Esophagus muscularis mucosa (tissue), 4 donors: Measurements from ENCODE around the gene CTNNA3. TPM values are rescaled to one million over a fixed set of nuclear protein-coding genes. Genes with fewer than 3 reads are reported as not detected.

Source experiments
- DNase-seq: peaks from one replicate; pipeline ENCODE4 v3.0.0-alpha.2; 2017; ENCODE audit errors: extremely low spot score
- H3K27ac ChIP-seq, 4 donors: fragments of 200-600 bp; sonication (generic); replicated peaks in 1 of 4; 1 replicate in 3 of 4; 2 replicates in 1 of 4; pipeline ENCODE4 v1.5.1; 2016 to 2019; ENCODE audit warnings: mild to moderate bottlenecking in 1 of 4
- H3K27me3 ChIP-seq, 4 donors: fragments of 200-600 bp; sonication (generic); one replicate each; pipeline versions ENCODE4 v1.5.1 to v1.6.0; 2016 to 2019
- H3K36me3 ChIP-seq, 4 donors: fragments of 200-600 bp; sonication (generic); one replicate each; pipeline ENCODE4 v1.5.1; 2016 to 2019
- H3K4me1 ChIP-seq, 4 donors: fragments of 200-600 bp; sonication (generic); one replicate each; pipeline ENCODE4 v1.5.1; 2016 to 2019
- H3K4me3 ChIP-seq, 4 donors: fragments of 200-600 bp; sonication (generic); 1 replicate in 2 of 4; 2 replicates in 2 of 4; pipeline ENCODE4 v1.5.1; 2016 to 2019; ENCODE audit warnings: mild to moderate bottlenecking in 4 of 4, moderate library complexity in 1 of 4
- H3K9me3 ChIP-seq, 4 donors: fragments of 200-600 bp; sonication (generic); 1 replicate in 3 of 4; 2 replicates in 1 of 4; pipeline ENCODE4 v1.5.1; 2016 to 2019
- EP300 ChIP-seq: sonication (generic); formaldehyde crosslinking; IDR thresholded peaks from one replicate; pipeline ENCODE4 v1.6.1; 2017; ENCODE audit warnings: antibody characterized with exemption
- POLR2A ChIP-seq: fragments of 450-650 bp; IDR thresholded peaks from one replicate; pipeline ENCODE4 v1.6.1; 2017; ENCODE audit warnings: antibody characterized with exemption, moderate library complexity, mild to moderate bottlenecking, low read depth
- POLR2AphosphoS5 ChIP-seq, 2 donors: sonication (generic); formaldehyde crosslinking; IDR thresholded peaks; one replicate each; pipeline ENCODE4 v1.6.1; 2017; ENCODE audit warnings: antibody characterized with exemption in 2 of 2
- WGBS: methylation state at CpG from one replicate; pipeline ENCODE4 v1.1.5; 2018; 5-methylcytosine and 5-hydroxymethylcytosine counted together
- intact Hi-C: fragments of 100-400 bp; cut with DNase I; formaldehyde crosslinking; loops from one replicate; pipeline ENCODE4 v1.15.1; 2023
- total RNA-seq, 4 donors: library from RNA; depleted of rRNA; stranded (reverse); fragments of >200 nt; gene quantifications; one replicate each; pipeline versions ENCODE4 v1.1.0 to v1.2.1, GENCODE V29; 2016
- TF ChIP-seq, protein P1 (sequence below), 3 experiments: fragments of 200-600 bp in 2 of 3; fragments of 450-650 bp in 1 of 3; sonication (generic) in 2 of 3; IDR thresholded peaks; one replicate each; pipeline ENCODE4 v1.5.1; 2017 to 2019; ENCODE audit warnings: antibody characterized with exemption in 3 of 3, mild to moderate bottlenecking in 2 of 3, moderate library complexity in 1 of 3

CTNNA3 gene
- total RNA-seq, 4 donors from 2014 or later: 5.1 to 27.8 (median 17.6) TPM

DNA sequence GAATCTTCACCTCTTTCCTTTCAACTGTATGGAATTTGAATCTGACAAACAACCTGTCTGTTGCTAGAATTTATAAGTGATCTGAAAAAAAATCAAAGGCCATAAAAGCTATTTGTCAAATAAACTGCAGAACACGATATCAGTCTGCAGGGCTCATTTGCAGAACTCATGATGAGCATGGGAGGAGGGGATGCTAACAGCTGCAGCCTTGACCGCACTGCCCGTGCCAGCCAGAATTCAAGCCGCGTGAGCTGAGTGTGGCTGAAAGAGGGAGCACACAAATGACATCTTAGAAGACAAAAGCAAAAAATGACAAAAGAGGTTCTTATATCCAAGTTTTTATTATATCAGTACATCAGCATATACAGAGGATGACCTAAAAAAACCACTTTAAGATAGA, 754.5 kb downstream of the CTNNA3 start:
- no peaks in the 10 kb centered on the region for H3K27me3 ChIP-seq
- no peak overlapping the region for H3K27ac ChIP-seq
- peaks cover 0 to 5% (median 0%) of the 10 kb centered on the region in 4 donors for H3K4me1 ChIP-seq
- DNase-seq: no peak
- H3K9me3 ChIP-seq: peaks cover 0 to 11% (median 0%) of the 10 kb centered on the region in 4 donors
- TF ChIP-seq EP300: no peak
- no peak for TF ChIP-seq POLR2A
- no peak for TF ChIP-seq POLR2AphosphoS5 (IDR thresholded peaks at IDR 0.05)
- H3K4me3 ChIP-seq: no peak overlapping the region
- H3K36me3 ChIP-seq: no peaks in the 10 kb centered on the region
- intact Hi-C loops: no loop called here
- WGBS: 30% methylated on average over 5 of the region's 5 CpGs

DNA sequence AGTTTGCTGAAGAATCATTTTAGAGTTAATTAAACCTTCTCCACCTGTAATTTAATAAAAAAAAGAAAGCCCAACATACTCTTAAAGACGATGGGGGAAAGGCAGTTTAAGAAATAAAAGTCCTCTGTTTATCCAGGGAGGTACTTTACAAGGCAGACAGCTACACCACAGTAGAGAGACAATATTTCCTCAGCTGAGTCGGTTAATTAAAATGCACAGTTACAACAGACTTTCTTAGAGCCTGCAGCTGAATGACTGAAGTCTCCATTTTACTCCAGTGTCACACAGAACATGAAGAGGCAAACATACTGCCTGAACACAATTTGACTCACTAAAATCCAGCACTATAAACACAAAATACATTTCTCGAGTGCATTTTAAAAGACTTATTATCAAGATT, 755.0 kb downstream of the CTNNA3 start:
- intact Hi-C loops: no loop called here
- TF ChIP-seq EP300: no peak
- no peak for TF ChIP-seq POLR2AphosphoS5 (IDR thresholded peaks at IDR 0.05)
- TF ChIP-seq, protein P1, sequence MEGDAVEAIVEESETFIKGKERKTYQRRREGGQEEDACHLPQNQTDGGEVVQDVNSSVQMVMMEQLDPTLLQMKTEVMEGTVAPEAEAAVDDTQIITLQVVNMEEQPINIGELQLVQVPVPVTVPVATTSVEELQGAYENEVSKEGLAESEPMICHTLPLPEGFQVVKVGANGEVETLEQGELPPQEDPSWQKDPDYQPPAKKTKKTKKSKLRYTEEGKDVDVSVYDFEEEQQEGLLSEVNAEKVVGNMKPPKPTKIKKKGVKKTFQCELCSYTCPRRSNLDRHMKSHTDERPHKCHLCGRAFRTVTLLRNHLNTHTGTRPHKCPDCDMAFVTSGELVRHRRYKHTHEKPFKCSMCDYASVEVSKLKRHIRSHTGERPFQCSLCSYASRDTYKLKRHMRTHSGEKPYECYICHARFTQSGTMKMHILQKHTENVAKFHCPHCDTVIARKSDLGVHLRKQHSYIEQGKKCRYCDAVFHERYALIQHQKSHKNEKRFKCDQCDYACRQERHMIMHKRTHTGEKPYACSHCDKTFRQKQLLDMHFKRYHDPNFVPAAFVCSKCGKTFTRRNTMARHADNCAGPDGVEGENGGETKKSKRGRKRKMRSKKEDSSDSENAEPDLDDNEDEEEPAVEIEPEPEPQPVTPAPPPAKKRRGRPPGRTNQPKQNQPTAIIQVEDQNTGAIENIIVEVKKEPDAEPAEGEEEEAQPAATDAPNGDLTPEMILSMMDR (IDR thresholded peaks at IDR 0.05): no peak
- TF ChIP-seq POLR2A: no peak
- Histone ChIP-seq H3K4me1 (peaks cover 0 to 5% (median 0%) of the 10 kb centered on the region in 4 donors), H3K27me3 (no peaks in the 10 kb centered on the region), H3K27ac (no peak overlapping the region), H3K4me3 (no peak overlapping the region), H3K9me3 (peaks cover 0 to 11% (median 0%) of the 10 kb centered on the region in 4 donors), H3K36me3 (no peaks in the 10 kb centered on the region)
- DNase-seq: no peak
- WGBS: 48% methylated on average over 3 of the region's 3 CpGs

DNA sequence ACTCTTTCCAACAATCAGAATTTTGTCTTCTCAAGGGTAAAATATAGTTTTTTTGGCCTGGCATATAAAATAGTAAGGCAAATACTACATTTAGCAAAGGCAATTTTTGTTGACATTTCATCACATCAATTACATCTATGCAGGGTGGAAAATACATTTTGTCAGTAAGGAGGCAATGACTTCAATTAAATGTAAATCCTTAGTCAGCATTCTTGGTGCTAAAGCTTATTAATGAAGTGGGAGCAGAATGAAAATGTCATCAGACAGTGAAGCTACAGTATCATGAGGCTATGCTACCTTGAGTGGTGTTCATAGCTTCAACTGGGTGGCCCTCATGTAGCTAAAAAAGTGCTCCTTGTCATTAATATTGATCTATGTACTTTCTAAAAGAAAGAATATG, 761.3 kb downstream of the CTNNA3 start:
- TF ChIP-seq, protein P1 (IDR thresholded peaks at IDR 0.05): no peak
- TF ChIP-seq POLR2AphosphoS5 (IDR thresholded peaks at IDR 0.05) (no peak), POLR2A (no peak), EP300 (no peak)
- no peaks in the 10 kb centered on the region for H3K36me3 ChIP-seq
- no peak overlapping the region for H3K27ac ChIP-seq
- intact Hi-C loops: no loop called here
- no peak for DNase-seq
- peaks cover 0 to 10% (median 2%) of the 10 kb centered on the region in 4 donors for H3K27me3 ChIP-seq
- no peaks in the 10 kb centered on the region for H3K9me3 ChIP-seq
- H3K4me3 ChIP-seq: no peak overlapping the region
- no peaks in the 10 kb centered on the region for H3K4me1 ChIP-seq

DNA sequence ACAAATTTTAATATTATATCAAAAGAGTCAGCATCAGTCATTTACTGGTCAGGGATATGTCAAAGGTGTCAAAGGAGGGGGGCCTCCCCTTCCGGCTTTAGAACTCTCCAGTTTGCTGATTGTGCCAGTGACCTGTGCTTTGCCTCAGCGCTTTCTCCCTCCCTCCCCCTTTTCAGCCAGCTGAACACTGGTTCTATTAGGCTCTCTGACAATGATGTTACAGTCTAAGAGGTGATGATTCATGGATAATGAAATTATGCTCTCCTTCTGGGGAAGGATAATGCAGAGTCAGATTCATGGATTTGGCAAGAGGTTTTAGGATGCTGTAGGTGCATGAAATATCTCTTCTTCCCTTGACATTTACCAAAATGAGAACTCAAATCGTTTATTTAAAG, 764.0 kb downstream of the CTNNA3 start:
- TF ChIP-seq POLR2AphosphoS5 (IDR thresholded peaks at IDR 0.05) (no peak), EP300 (no peak), POLR2A (no peak)
- TF ChIP-seq, protein P1 (IDR thresholded peaks at IDR 0.05): no peak
- 48% methylated on average over 3 of the region's 3 CpGs for WGBS
- intact Hi-C loops: no loop called here
- no peak overlapping the region for H3K4me3 ChIP-seq
- H3K27ac ChIP-seq: no peak overlapping the region
- no peaks in the 10 kb centered on the region for H3K9me3 ChIP-seq
- H3K4me1 ChIP-seq: peaks cover 0 to 15% (median 11%) of the 10 kb centered on the region in 4 donors
- DNase-seq: no peak
- H3K36me3 ChIP-seq: no peaks in the 10 kb centered on the region
- peaks cover 0 to 35% (median 4%) of the 10 kb centered on the region in 4 donors for H3K27me3 ChIP-seq

DNA sequence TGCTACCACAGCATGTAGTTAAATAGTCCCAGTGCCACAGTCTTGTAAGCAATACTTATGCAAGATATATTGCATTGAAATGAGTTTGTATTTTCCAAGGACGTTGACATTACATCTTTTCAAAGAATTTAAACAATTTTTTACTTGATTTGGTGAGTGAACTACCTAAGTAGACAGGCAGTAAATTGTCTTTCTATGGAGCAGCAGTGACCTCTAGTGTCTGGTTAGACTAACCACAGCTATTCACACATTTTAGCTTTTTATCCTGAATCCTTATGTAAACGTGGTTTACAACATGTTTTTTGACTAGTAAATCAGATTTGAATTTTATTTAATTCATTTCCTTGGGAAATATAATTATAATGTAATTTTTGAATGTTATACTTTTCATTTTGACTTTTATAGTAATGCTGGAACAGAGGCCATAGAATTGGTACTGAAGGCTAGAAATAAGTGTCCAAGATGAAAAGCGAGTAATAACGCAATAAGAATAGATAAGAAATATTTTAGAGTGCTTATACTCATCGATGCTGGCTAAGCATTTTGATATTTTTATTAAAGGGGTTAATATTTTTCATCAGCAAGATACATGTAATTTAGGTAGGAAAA, 764.6 kb downstream of the CTNNA3 start:
- intact Hi-C loops: no loop called here
- no peak for DNase-seq
- WGBS: 32% methylated on average over 5 of the region's 5 CpGs

More for the DNA sequence above, 764.6 kb downstream of the CTNNA3 start:
- Histone ChIP-seq H3K9me3 (no peaks in the 10 kb centered on the region), H3K4me3 (no peak overlapping the region), H3K4me1 (peaks cover 0 to 16% (median 11%) of the 10 kb centered on the region in 4 donors), H3K27ac (no peak overlapping the region), H3K27me3 (peaks cover 0 to 38% (median 4%) of the 10 kb centered on the region in 4 donors), H3K36me3 (no peaks in the 10 kb centered on the region)
- TF ChIP-seq POLR2AphosphoS5 (IDR thresholded peaks at IDR 0.05) (no peak), POLR2A (no peak), EP300 (no peak)
- TF ChIP-seq, protein P1 (IDR thresholded peaks at IDR 0.05): peak; percentile 64 to 80 (median 66)
